ENCODE results near the gene EGLN2. TPM values are rescaled to one million over a fixed set of nuclear protein-coding genes. Genes with fewer than 3 reads are reported as not detected.

The EGLN2 gene
- total RNA-seq, 1 donor from 2014 or later = 78.9 TPM

GRCh38 chr19:40786060-40787037 is 12.6 kb upstream of the EGLN2 start:
- DNase-seq (ENCODE audit: low read depth) = no peak
- no peak for TF ChIP-seq CTCF (conservative IDR thresholded peaks at IDR 0.05; ENCODE audit: low read depth, low read length)
- no peak overlapping the region for H3K4me3 ChIP-seq (ENCODE audit: low read depth, low read length)

GRCh38 chr19:40791349-40791748 is 7.6 kb upstream of the EGLN2 start:
- no peak overlapping the region for H3K4me3 ChIP-seq (ENCODE audit: low read depth, low read length)
- DNase-seq (ENCODE audit: low read depth) = no peak
- no peak for TF ChIP-seq CTCF (conservative IDR thresholded peaks at IDR 0.05; ENCODE audit: low read depth, low read length)

- DNase-seq (ENCODE audit: low read depth) = no peak
- TF ChIP-seq CTCF (conservative IDR thresholded peaks at IDR 0.05; ENCODE audit: low read depth, low read length) = no peak
Measured at GRCh38 chr19:40791996-40792395, 7.0 kb upstream of the EGLN2 start.

GRCh38 chr19:40797166-40797962 is 1.6 kb upstream of the EGLN2 start:
- DNase-seq (ENCODE audit: low read depth) = no peak
- TF ChIP-seq CTCF (conservative IDR thresholded peaks at IDR 0.05; ENCODE audit: low read depth, low read length) = no peak
- H3K4me3 ChIP-seq (ENCODE audit: low read depth, low read length) = no peak overlapping the region

More at GRCh38 chr19:40791996-40792395, 7.0 kb upstream of the EGLN2 start:
- H3K4me3 ChIP-seq (ENCODE audit: low read depth, low read length) = no peak overlapping the region

- peak; percentile 45 for TF ChIP-seq CTCF (conservative IDR thresholded peaks at IDR 0.05; ENCODE audit: low read depth, low read length)
- DNase-seq (ENCODE audit: low read depth) = no peak
- peak overlapping the region; percentile 56 for H3K4me3 ChIP-seq (ENCODE audit: low read depth, low read length)
Measured at GRCh38 chr19:40797963-40798682, 868 bp upstream of the EGLN2 start.

- no peak for DNase-seq (ENCODE audit: low read depth)
- no peak for TF ChIP-seq CTCF (conservative IDR thresholded peaks at IDR 0.05; ENCODE audit: low read depth, low read length)
- H3K4me3 ChIP-seq (ENCODE audit: low read depth, low read length) = peak overlapping the region; percentile 95
Measured at GRCh38 chr19:40799558-40800338, 757 bp downstream of the EGLN2 start.
